Suprapubic skin (tissue), 4 donors: ENCODE measurements around the gene FAR2. TPM values are rescaled to one million over a fixed set of nuclear protein-coding genes. Genes with fewer than 3 reads are reported as not detected.

Source experiments
- DNase-seq, 2 donors: peaks; one replicate each; pipeline ENCODE4 v3.0.0-alpha.2; 2019; ENCODE audit warnings: low spot score in 2 of 2
- H3K27ac ChIP-seq: fragments of 200-600 bp; sonication (generic); one replicate; pipeline ENCODE4 v1.5.1; 2019
- H3K27me3 ChIP-seq: fragments of 200-600 bp; sonication (generic); one replicate; pipeline ENCODE4 v1.5.1; 2019
- H3K36me3 ChIP-seq: fragments of 200-600 bp; sonication (generic); one replicate; pipeline ENCODE4 v1.5.1; 2019
- H3K4me1 ChIP-seq: fragments of 200-600 bp; sonication (generic); one replicate; pipeline ENCODE4 v1.5.1; 2019
- H3K4me3 ChIP-seq: fragments of 200-600 bp; sonication (generic); one replicate; pipeline ENCODE4 v1.5.1; 2019; ENCODE audit warnings: mild to moderate bottlenecking
- H3K9me3 ChIP-seq: fragments of 200-600 bp; sonication (generic); one replicate; pipeline ENCODE4 v1.5.1; 2019
- CTCF ChIP-seq, 2 donors: fragments of 200-600 bp in 1 of 2; fragments of 450-650 bp in 1 of 2; sonication (generic) in 1 of 2; IDR thresholded peaks; one replicate each; pipeline ENCODE4 v1.5.1; 2016 to 2019; ENCODE audit warnings: antibody characterized with exemption in 2 of 2, mild to moderate bottlenecking in 1 of 2, moderate library complexity in 1 of 2
- EP300 ChIP-seq: sonication (generic); formaldehyde crosslinking; IDR thresholded peaks from one replicate; pipeline ENCODE4 v1.6.1; 2017; ENCODE audit warnings: antibody characterized with exemption
- POLR2A ChIP-seq, 2 donors: fragments of 450-650 bp; IDR thresholded peaks; one replicate each; pipeline ENCODE4 v1.6.1; 2017; ENCODE audit warnings: antibody characterized with exemption in 2 of 2, mild to moderate bottlenecking in 2 of 2, moderate library complexity in 2 of 2
- POLR2AphosphoS5 ChIP-seq, 3 donors: sonication (generic); formaldehyde crosslinking; IDR thresholded peaks; one replicate each; pipeline ENCODE4 v1.6.1; 2017; ENCODE audit warnings: antibody characterized with exemption in 3 of 3
- WGBS: methylation state at CpG from one replicate; pipeline ENCODE4 v1.1.5; 2018; 5-methylcytosine and 5-hydroxymethylcytosine counted together
- total RNA-seq, 4 donors: library from RNA; depleted of rRNA; stranded (reverse); fragments of >200 nt; gene quantifications; one replicate each; pipeline ENCODE4 v1.1.0, GENCODE V29; 2016

FAR2 gene
- total RNA-seq = 10 to 100 TPM; 20.0 to 41.8 (median 30.6) TPM

- DNase-seq = peak; percentile 78 to 82
- WGBS = 0% methylated on average over 46 of the region's 66 CpGs
Observed at GRCh38 chr12:29148911-29149690, at the start of gene FAR2. Gene FAR2, plus strand, starts transcription at chr12:29149278. Its CDS starts 121,172 bp downstream, at chr12:29270450.

GRCh38 chr12:29102741-29103140 is 46.3 kb upstream of the FAR2 start:
- no peaks in the 10 kb centered on the region for H3K27me3 ChIP-seq
- 35% methylated on average over 2 of the region's 2 CpGs for WGBS
- no peaks in the 10 kb centered on the region for H3K4me1 ChIP-seq
- TF ChIP-seq POLR2A (IDR thresholded peaks at IDR 0.05) = no peak
- TF ChIP-seq POLR2AphosphoS5 (IDR thresholded peaks at IDR 0.05) = no peak
- no peak for TF ChIP-seq CTCF (IDR thresholded peaks at IDR 0.05)
- no peak for TF ChIP-seq EP300
- H3K36me3 ChIP-seq = no peaks in the 10 kb centered on the region
- H3K9me3 ChIP-seq = no peaks in the 10 kb centered on the region
- no peak overlapping the region for H3K27ac ChIP-seq
- no peak for DNase-seq
- H3K4me3 ChIP-seq = no peak overlapping the region

More at GRCh38 chr12:29148911-29149690, at the start of gene FAR2:
- Histone ChIP-seq H3K4me1 (peaks cover 38% of the 10 kb centered on the region), H3K27ac (peak within 1 kb of the TSS; percentile 83), H3K4me3 (peak within 1 kb of the TSS; percentile 64), H3K36me3 (no peaks in the 10 kb centered on the region), H3K27me3 (peaks cover 4% of the 10 kb centered on the region), H3K9me3 (no peaks in the 10 kb centered on the region)
- TF ChIP-seq CTCF (IDR thresholded peaks at IDR 0.05) (no peak), EP300 (no peak), POLR2A (IDR thresholded peaks at IDR 0.05) (peak in 1 of 2 donors; percentile 16), POLR2AphosphoS5 (IDR thresholded peaks at IDR 0.05) (no peak)

GRCh38 chr12:29103539-29103974 is 45.5 kb upstream of the FAR2 start:
- Histone ChIP-seq H3K9me3 (no peaks in the 10 kb centered on the region), H3K27me3 (no peaks in the 10 kb centered on the region), H3K27ac (no peak overlapping the region), H3K4me1 (no peaks in the 10 kb centered on the region), H3K4me3 (no peak overlapping the region), H3K36me3 (no peaks in the 10 kb centered on the region)
- TF ChIP-seq EP300 (no peak), POLR2AphosphoS5 (IDR thresholded peaks at IDR 0.05) (no peak), CTCF (IDR thresholded peaks at IDR 0.05) (no peak), POLR2A (IDR thresholded peaks at IDR 0.05) (no peak)
- 67% methylated on average over 5 of the region's 5 CpGs for WGBS
- no peak for DNase-seq

GRCh38 chr12:29104516-29104915 is 44.6 kb upstream of the FAR2 start:
- 69% methylated on average over 2 of the region's 2 CpGs for whole genome bisulfite sequencing
- DNase-seq = no peak
- no peaks in the 10 kb centered on the region for H3K9me3 ChIP-seq
- H3K4me3 ChIP-seq = no peak overlapping the region
- TF ChIP-seq CTCF (IDR thresholded peaks at IDR 0.05) (no peak), POLR2A (IDR thresholded peaks at IDR 0.05) (no peak), EP300 (no peak), POLR2AphosphoS5 (IDR thresholded peaks at IDR 0.05) (no peak)
- H3K27ac ChIP-seq = no peak overlapping the region
- no peaks in the 10 kb centered on the region for H3K27me3 ChIP-seq
- no peaks in the 10 kb centered on the region for H3K36me3 ChIP-seq
- no peaks in the 10 kb centered on the region for H3K4me1 ChIP-seq
